Measurements from ENCODE around the gene SMARCD3.

The SMARCD3 gene

DNA sequence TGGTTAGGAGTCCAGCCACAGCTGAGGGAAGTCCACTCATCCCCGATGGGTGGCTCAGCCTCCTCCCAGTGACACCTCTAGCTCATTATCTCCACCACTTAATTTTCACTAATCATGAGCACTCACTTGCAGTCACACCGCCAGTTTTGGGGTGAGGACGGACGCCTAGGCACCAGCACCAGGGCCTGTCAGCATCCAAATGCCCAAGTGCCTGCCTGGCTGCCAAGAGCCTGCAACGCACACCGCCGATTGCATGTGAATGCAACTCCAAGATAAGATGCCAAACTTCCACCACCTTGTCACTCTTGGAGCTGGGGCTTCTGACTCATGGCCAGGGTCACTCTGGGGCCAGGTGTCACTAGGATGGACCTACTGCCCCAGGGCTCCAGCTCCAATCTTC is 24.4 kb upstream of the SMARCD3 start:
- no peak for DNase-seq (ENCODE audit: low read depth in 2 of 3, low spot score in 1 of 3)

GRCh38 chr7:151272405-151272804 is 23.9 kb upstream of the SMARCD3 start:
- DNase-seq (ENCODE audit: low read depth in 2 of 3, low spot score in 1 of 3): no peak

GRCh38 chr7:151271699-151272355 is 23.3 kb upstream of the SMARCD3 start:
- DNase-seq (ENCODE audit: low read depth in 2 of 3, low spot score in 1 of 3): no peak

GRCh38 chr7:151269511-151269910 is 21.0 kb upstream of the SMARCD3 start:
- DNase-seq (ENCODE audit: low read depth in 2 of 3, low spot score in 1 of 3): no peak

DNA sequence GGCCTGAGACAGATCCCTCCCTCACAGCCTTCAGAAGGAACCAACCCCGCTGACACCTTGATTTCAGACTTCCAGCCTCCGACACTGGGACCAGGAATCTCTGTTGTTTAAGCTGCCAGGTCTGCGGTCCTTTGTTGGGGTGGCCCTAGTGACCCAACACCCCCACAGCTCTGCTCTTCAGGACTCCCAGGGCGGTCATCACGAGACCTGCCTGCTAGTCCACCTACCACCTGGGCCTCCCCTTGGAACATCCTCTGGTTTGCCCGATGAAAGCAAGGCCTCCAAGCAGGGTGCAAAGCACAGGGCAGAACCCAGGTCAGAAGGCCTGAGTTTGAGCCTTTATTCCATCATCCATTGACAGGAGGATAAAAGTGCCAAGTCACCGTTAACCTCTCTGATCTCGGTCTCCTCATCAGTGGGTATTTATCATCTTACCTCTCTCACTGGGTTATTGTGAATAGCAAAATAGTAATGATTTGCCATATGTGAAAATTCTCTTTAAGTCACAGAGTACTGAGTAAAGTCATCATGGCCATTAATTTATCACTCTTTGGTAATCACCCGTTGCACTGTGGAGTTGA is 16.9 kb upstream of the SMARCD3 start:
- DNase-seq (ENCODE audit: low read depth in 2 of 3, low spot score in 1 of 3): no peak

DNA sequence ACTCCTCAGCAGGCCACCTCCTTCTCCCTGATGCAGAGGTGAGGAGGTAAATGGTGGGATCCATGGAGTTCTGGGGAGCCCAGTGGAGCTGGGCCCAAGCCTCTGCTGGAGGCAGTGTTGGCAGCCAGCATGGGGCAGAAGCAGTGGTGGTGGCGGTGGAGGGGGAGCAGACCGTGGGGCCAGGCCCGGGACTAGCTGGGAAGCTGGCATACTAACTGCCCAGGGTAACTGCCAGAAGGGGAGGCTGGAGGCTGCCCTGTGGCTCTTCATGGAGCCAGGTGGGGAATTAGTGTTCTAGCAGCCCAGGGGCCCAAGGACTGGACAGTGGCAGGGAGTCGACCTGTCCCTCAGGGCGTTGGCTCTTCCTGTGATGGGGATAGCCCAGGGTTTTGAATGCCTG is 16.1 kb upstream of the SMARCD3 start:
- no peak for DNase-seq (ENCODE audit: low read depth in 2 of 3, low spot score in 1 of 3)

DNA sequence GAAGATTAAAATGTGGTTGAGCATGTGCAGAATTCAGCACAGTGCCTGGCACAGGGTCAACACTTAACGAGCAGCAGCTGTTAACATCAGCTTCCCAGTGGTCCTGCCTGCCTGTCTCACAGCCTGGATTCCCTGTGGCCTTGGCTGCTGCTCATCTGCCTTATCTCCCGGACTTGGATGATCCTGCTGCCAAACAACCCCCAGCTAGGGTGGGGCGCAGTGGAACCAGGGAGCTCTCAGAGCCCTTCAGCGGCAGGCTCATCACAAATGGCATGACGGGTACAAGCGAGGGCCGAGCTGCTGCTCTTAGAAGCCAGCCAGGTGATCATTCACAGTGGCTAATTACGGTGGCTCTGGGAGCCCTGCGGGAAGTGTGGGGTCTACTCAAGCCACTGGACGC is 13.0 kb upstream of the SMARCD3 start:
- no peak for DNase-seq (ENCODE audit: low read depth in 2 of 3, low spot score in 1 of 3)

DNA sequence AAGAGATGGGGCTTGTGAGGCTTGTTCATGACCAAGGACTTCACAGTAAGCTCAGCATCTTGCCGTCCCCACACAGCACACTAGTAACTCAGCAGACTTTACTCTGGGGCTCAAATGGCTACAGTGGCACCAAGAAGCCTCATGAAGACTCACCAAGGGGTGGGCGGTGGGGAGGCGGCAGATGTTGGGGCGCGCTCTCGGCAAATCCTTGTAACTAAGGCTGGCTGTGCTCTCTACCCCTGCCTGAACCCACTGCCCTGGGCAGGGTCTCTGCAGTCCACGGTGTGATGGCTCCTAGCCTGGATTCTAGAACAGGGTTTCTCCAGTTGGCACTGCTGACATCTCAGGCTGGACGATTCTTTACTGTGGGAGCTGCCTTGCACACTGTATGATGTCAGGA is 12.4 kb upstream of the SMARCD3 start:
- DNase-seq (ENCODE audit: low read depth in 2 of 3, low spot score in 1 of 3): no peak

- DNase-seq (ENCODE audit: low read depth in 2 of 3, low spot score in 1 of 3): no peak
Measured at GRCh38 chr7:151260471-151260870, 12.0 kb upstream of the SMARCD3 start.

DNA sequence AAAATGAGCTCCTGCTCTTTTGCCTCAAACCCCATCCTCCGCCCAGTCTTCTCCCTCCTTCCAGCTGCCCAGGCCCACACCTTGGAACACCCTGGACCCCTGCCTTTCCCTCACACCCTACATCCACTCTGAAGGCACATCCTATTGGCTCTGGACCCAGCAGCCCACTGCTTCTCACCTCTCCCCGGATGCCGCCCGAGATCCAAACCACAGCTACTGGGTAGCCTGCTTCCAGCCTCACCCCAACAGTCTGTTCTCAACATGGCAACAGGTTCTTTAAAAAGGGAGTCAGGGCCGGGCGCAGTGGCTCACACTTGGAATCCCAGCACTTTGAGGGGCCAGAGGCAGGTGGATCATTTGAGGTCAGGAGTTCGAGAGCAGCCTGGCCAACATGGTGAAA is 9.5 kb upstream of the SMARCD3 start:
- no peak for DNase-seq (ENCODE audit: low read depth in 2 of 3, low spot score in 1 of 3)

GRCh38 chr7:151256410-151257045 is 8.0 kb upstream of the SMARCD3 start:
- no peak for DNase-seq (ENCODE audit: low read depth in 2 of 3, low spot score in 1 of 3)

DNA sequence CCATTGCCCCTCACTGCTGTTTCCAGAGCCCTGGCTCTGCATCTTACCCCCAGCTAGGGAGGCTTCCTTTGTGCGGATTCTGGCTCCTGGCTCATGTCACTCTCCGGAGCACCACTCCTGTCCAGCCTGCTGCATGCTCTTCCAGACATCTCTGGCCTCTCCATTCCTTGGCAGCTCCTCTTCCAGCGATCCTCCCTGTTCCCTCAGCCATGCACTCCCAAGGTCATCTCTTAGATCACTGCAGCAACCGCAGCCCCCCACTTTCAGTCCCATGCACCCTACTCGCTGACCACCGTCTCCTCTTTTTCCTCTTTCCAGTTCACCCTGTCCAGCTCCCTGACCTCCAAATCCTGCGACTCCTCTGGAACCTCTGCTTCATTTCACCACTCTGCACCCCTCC is 6.9 kb upstream of the SMARCD3 start:
- no peak for DNase-seq (ENCODE audit: low read depth in 2 of 3, low spot score in 1 of 3)

- DNase-seq (ENCODE audit: low read depth in 2 of 3, low spot score in 1 of 3): no peak
Measured at GRCh38 chr7:151254851-151255250, 6.4 kb upstream of the SMARCD3 start.

DNA sequence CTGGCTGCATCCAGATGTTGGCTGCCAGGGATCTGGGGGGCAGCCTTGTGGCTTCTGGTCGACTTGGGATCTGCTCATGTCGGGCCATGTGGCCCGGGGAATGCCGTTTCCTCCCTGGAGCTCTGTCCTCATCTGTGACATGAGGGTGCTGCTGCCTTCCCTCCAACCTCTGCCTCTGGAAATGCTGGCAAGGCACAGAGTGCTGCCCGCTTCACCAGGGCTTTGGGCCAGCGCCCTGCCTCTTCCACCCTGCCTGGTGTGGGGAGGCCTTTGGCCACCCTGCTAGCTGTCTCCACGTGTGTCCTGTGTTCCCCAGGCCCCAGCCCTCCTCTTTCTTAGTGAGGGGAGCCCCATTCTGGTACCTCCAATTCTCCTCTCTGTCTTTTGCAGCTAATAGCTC is 5.8 kb upstream of the SMARCD3 start:
- no peak for DNase-seq (ENCODE audit: low read depth in 2 of 3, low spot score in 1 of 3)

- DNase-seq (ENCODE audit: low read depth in 2 of 3, low spot score in 1 of 3): no peak
Measured at GRCh38 chr7:151252961-151253711, 4.6 kb upstream of the SMARCD3 start.

- DNase-seq (ENCODE audit: low read depth in 2 of 3, low spot score in 1 of 3): no peak
Measured at GRCh38 chr7:151252561-151252835, 4.0 kb upstream of the SMARCD3 start.

- DNase-seq (ENCODE audit: low read depth in 2 of 3, low spot score in 1 of 3): no peak
Measured at GRCh38 chr7:151251689-151252560, 3.4 kb upstream of the SMARCD3 start.

GRCh38 chr7:151251328-151251688 is 2.8 kb upstream of the SMARCD3 start:
- DNase-seq (ENCODE audit: low read depth in 2 of 3, low spot score in 1 of 3): no peak

GRCh38 chr7:151250181-151251132 is 2.0 kb upstream of the SMARCD3 start:
- no peak for DNase-seq (ENCODE audit: low read depth in 2 of 3, low spot score in 1 of 3)

DNA sequence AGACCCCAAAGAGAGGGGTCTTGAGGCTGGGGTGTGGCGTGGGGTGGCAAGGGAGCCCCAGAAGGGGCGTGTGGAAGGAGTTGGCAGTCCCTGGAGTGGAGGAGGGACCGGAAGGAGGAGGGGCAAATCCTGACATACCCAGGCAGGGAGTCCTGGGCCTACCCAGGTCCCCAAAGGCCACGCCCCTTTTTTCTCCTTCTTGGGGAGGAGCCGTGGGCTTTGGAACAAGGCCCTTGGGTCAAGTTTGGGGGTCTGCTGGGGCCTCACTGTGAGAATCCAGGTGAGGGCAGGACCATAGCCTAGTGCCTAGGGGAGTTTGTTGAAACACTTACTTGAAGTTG is 1.2 kb upstream of the SMARCD3 start:
- no peak for DNase-seq (ENCODE audit: low read depth in 2 of 3, low spot score in 1 of 3)
